Kidney epithelial cell (primary cell): ENCODE data around the gene TBX18. TPM values are rescaled to one million over a fixed set of nuclear protein-coding genes. Genes with fewer than 3 reads are reported as not detected.

Source experiments
- DNase-seq: peaks from one replicate; pipeline ENCODE4 v3.0.0-alpha.2; 2010; ENCODE audit warnings: low read depth
- H3K27me3 ChIP-seq: 2 replicates; pipeline ENCODE4 v1.6.0; 2011; ENCODE audit warnings: low read length; ENCODE audit not compliant: control insufficient read depth, insufficient read depth
- H3K36me3 ChIP-seq: 2 replicates; pipeline ENCODE4 v1.5.1; 2011; ENCODE audit warnings: low read length; ENCODE audit not compliant: control insufficient read depth, insufficient read depth
- H3K4me3 ChIP-seq: 2 replicates; pipeline ENCODE4 v1.5.1; 2011; ENCODE audit warnings: low read depth, mild to moderate bottlenecking, control low read depth, low read length
- total RNA-seq: library from RNA; depleted of rRNA; stranded (reverse); fragments of >200 nt; gene quantifications from 2 replicates; pipeline ENCODE4 v1.2.3, GENCODE V29; 2015
- TF ChIP-seq, protein P1 (sequence below): IDR thresholded peaks from 2 replicates; pipeline ENCODE4 v1.5.1; 2011; ENCODE audit warnings: mild to moderate bottlenecking, moderate library complexity, low read length, control low read depth, inconsistent platforms; ENCODE audit not compliant: insufficient read depth, poor library complexity, severe bottlenecking

The TBX18 gene
- total RNA-seq, 1 donor from 2014 or later, result 0.46 TPM

DNA sequence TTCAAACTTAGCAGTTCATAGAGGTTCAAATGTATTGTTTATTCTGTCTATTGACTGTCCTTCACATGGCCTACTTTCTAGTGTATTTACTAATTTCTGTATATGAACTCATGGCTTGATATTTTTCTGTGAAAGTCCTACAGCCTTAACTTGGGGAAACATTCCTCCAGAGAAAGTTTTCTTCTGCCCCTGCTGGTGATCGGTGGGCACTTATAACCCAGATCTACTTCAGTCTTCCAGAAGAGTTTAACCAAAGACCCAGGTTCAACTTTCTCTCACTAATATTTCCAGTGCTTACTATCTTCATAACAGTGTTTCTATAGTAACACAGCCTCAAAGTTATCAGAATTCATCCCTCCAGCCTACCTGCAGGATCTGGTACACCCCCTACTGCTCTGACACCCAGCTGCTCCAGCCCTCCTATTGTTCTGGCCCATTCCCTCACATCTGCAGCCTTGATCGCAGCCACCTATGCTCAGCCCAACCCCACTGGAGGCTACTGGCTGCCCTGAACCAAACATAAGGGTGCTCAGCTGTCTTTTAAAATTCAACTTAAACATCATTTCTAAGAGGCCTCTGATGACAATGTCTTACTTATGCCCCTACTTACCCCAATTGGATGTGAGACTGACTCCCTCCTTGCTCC, 72.3 kb downstream of the TBX18 start:
- H3K4me3 ChIP-seq, result no peak overlapping the region
- no peaks in the 10 kb centered on the region for H3K27me3 ChIP-seq
- H3K36me3 ChIP-seq, result no peaks in the 10 kb centered on the region
- DNase-seq, result no peak
- TF ChIP-seq, protein P1, sequence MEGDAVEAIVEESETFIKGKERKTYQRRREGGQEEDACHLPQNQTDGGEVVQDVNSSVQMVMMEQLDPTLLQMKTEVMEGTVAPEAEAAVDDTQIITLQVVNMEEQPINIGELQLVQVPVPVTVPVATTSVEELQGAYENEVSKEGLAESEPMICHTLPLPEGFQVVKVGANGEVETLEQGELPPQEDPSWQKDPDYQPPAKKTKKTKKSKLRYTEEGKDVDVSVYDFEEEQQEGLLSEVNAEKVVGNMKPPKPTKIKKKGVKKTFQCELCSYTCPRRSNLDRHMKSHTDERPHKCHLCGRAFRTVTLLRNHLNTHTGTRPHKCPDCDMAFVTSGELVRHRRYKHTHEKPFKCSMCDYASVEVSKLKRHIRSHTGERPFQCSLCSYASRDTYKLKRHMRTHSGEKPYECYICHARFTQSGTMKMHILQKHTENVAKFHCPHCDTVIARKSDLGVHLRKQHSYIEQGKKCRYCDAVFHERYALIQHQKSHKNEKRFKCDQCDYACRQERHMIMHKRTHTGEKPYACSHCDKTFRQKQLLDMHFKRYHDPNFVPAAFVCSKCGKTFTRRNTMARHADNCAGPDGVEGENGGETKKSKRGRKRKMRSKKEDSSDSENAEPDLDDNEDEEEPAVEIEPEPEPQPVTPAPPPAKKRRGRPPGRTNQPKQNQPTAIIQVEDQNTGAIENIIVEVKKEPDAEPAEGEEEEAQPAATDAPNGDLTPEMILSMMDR, result no peak

DNA sequence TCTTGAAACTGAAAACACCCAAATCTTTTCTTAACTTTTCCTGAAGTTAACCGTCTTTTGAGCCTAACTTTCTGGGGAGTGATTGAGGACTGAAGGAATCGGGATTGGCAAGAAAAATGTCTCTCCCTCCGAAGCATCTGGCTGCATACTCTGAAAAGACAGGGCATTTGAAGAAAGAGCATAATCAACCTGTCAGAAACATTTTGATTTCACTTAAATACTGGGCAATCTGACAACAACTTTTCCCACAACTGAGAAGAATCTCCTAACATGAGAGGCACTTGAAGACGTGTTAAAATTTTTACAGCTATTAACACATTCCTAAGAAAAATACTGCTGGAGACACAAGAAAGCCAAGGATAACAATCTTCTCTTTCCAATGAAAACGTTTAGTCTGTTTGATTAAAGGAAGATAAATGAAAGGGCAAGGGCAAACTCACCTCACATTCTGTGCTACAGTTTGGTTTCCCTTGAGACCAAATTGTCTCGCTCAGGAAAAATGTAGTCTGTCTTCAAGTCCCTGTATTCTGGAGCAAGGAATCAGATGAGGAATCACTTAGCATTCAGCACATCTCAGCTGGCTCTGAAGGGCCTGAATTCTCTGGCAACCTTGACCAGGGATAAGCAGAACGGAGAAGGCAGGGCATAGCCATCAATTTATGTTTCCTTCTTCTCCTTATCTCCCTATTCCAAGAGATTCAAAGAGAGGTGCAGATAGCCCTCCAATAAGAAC, 76.1 kb downstream of the TBX18 start:
- no peak overlapping the region for H3K4me3 ChIP-seq
- H3K36me3 ChIP-seq, result no peaks in the 10 kb centered on the region
- TF ChIP-seq, protein P1, result no peak
- no peak for DNase-seq
- no peaks in the 10 kb centered on the region for H3K27me3 ChIP-seq

DNA sequence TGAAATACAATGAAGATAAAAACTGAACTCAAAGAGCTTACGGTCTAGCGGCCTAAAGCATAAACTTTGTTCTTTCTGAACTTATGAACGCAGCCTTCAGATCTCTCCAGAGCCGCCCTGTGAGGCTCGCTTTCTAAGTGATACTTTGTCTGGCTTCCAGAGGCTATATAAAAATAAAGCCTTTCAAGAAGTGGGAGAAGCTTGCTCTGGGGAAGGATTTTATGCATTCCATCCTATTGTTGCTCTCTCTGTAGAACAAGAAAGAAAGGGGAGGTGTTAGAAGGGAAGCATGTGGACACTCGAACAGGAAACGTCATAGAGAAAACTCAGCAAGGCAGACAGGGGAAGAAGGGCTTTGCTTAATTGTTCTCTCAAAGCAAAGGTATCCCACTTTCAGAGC, 77.0 kb downstream of the TBX18 start:
- Histone ChIP-seq H3K27me3 (no peaks in the 10 kb centered on the region), H3K4me3 (no peak overlapping the region), H3K36me3 (no peaks in the 10 kb centered on the region)
- DNase-seq, result no peak
- TF ChIP-seq, protein P1, result no peak

DNA sequence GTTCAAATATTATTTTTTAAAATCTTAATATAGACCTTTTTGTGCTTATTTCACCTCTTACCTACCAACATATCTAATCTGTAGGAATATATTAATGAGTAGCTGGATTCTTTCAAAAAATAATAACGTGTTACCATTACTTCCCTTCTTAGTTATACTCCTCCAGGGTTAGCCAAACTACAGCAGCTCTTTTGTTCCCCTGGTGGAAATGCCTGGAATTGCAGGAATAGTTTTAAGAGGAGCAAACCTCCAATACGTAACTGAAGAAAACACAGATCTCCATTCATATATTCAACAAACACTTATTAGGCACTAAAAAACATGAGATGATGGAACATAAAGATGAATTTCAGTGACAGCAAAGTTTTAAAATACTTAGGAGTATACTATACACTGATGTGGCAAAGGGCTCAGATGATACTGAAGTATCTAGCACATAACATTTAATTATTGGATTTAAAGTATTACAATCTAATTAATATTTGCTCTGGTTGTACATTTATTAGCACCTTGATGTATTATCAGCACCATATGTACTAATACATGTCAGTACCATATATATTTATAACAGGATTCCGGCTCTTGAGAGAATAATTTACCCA, 78.3 kb downstream of the TBX18 start:
- no peak for DNase-seq
- TF ChIP-seq, protein P1, result peak; percentile 38
- Histone ChIP-seq H3K4me3 (no peak overlapping the region), H3K36me3 (no peaks in the 10 kb centered on the region), H3K27me3 (no peaks in the 10 kb centered on the region)

DNA sequence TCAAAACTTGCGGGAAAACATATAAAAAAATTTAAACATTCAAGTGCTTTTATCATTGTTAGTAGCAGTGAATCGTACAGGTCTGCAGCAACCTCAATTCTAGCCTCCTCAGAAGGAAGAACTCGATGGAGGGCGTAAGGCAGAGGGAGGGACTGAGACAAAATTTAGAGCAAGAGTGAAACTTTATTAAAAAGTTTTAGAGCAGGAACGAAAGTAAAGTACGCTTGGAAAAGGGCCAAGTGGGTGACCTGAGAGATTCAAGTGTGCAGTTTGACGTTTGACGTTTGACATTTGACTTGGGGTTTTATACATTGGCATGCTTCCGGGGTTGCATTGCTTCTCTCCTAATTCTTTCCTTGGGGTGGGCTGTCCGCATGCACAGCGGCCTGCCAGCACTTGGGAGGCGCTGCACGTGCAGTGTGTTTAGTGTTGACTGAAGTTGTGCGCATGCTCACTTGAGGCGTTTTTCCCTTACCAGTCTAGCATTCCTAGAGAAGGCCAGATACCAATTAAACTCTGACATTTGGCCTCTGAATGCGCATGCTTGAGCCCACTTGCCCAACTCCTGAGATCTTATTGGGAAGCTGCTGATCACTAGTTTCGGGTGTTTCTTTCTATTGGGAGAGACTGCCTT, 82.6 kb downstream of the TBX18 start:
- TF ChIP-seq, protein P1, result no peak
- DNase-seq, result no peak
- no peaks in the 10 kb centered on the region for H3K27me3 ChIP-seq
- H3K36me3 ChIP-seq, result no peaks in the 10 kb centered on the region
- H3K4me3 ChIP-seq, result no peak overlapping the region
